Activated CD8-positive, alpha-beta memory T cell treated with anti-CD3 and anti-CD28 coated beads for 24 hours (primary cell): Measurements from ENCODE around the gene FOXP1.

Experiments
- DNase-seq: peaks from one replicate; pipeline ENCODE4 v3.0.0-alpha.2; 2020

Gene FOXP1

DNA sequence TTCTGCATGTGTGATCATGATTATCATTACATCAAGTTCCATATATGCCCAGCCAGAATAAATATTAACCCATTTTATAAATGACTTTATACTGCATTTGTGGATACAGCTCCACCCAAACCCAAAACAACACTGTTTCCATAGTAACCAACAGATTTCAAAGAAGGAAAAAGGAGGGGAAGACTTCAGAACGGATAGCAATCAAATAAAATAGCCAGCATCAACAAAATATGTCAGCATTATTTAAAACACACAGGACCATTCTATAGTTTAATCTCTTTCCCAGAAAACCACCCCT, 114.4 kb downstream of the FOXP1 start:
- DNase-seq: no peak

DNA sequence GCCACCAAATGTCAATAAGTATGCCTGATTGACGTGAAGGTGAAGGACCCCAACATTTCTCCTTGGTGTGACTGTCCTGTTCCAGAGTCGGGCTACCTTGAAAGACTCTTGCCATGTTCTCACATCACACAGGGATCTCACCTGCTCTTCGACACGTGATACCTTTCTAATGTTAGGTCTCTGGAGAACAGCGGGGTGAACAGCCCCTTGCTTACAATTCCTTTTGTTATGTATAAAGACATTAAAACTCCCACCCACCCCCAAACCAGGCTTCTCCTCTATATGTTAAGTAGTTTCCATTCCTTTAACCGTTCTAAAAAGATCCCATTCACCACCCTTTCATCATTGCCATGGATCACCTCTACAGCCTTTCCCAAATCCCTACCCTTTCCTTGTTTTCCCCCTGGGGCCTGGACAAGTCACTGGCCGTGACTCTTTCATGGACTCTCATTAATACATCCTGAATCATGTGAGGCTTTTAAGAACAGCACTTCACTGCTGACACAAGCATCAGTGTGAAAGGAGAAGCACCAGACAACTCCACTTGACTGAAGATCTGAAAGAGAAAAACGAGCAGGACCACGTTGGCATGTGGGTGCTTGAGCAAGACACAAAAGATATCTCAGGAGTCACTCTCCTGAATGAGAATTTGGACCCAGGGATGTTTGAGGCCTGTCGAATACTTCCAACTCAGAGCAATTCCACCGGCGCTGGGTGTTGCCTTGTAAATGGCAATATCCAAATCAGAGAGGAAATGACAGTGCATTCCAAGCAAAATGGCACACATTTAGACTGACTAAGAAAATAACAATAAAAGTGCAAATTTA, 115.0 kb downstream of the FOXP1 start:
- DNase-seq: no peak

GRCh38 chr3:71466483-71466882, 117.0 kb downstream of the FOXP1 start:
- DNase-seq: no peak

- no peak for DNase-seq
These were observed 118.0 kb downstream of the FOXP1 start for GRCh38 chr3:71465371-71466036.

- no peak for DNase-seq
These were observed 118.9 kb downstream of the FOXP1 start for GRCh38 chr3:71464613-71465012.

- no peak for DNase-seq
These were observed 119.9 kb downstream of the FOXP1 start for GRCh38 chr3:71463617-71464016.

GRCh38 chr3:71462586-71462985, 120.9 kb downstream of the FOXP1 start:
- DNase-seq: no peak

GRCh38 chr3:71461749-71462483, 121.6 kb downstream of the FOXP1 start:
- DNase-seq: no peak

GRCh38 chr3:71461114-71461513, 122.4 kb downstream of the FOXP1 start:
- no peak for DNase-seq

DNA sequence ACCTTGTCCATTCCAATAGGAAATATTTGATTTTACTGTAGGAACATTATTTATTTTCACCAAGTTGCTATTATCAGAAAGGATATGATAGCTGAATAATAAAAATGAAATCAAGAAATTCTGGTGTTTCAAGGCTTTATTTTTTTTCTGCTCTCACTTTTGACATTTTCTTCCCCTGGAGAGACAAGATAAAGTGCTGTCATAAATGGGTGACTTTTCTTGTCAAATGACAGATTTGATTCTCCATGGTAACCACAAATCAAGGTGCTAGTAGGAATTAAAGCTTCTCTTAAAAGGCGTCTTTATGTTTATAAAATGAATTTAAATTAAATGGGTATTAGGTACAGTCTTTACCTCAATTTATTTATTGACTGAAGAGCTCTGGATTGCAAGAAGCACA, 124.6 kb downstream of the FOXP1 start:
- DNase-seq: no peak

- no peak for DNase-seq
These were observed 126.7 kb downstream of the FOXP1 start for GRCh38 chr3:71456826-71457225.

GRCh38 chr3:71456156-71456555, 127.4 kb downstream of the FOXP1 start:
- DNase-seq: no peak

- DNase-seq: no peak
These were observed 128.8 kb downstream of the FOXP1 start for GRCh38 chr3:71454512-71455403.

- DNase-seq: no peak
These were observed 129.6 kb downstream of the FOXP1 start for GRCh38 chr3:71453822-71454511.

DNA sequence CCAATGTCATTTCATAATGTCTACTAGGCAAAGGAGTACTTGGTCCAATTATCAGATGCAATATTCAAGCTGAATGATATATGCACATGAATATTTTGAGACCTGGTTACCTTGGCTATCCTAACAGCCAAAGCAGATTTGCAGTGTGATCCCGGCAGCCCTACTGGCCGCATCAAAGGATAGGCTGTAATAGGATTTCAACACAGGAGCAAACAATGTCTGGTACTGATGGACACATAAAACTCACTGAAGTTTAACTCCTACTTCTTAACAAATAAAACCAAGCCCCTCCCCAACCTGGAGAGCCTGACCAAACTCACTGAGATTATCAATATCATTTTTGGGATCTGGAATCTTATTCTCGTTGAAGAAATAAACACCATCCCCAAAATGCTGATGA, 130.2 kb downstream of the FOXP1 start:
- no peak for DNase-seq

- no peak for DNase-seq
These were observed 131.7 kb downstream of the FOXP1 start for GRCh38 chr3:71451812-71452211.

DNA sequence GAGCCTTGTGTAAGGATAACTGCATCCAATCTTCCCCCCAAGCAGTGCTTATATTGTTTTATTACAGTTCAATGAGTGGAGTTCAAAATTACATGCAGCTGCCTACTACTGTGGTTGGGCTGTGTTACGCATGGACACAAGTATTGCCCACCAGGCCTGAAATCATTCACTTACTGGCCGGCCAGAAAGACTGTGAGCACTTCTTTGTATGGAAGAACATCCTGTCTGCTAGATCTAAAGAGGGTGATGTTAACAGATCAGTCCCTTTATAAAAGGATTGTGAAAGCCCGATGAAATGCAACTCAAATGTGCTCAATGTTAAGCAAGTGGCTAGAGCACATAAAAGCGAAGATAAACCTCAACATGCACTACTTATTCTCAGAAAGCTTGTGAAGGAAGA, 132.5 kb downstream of the FOXP1 start:
- DNase-seq: peak; percentile 62

DNA sequence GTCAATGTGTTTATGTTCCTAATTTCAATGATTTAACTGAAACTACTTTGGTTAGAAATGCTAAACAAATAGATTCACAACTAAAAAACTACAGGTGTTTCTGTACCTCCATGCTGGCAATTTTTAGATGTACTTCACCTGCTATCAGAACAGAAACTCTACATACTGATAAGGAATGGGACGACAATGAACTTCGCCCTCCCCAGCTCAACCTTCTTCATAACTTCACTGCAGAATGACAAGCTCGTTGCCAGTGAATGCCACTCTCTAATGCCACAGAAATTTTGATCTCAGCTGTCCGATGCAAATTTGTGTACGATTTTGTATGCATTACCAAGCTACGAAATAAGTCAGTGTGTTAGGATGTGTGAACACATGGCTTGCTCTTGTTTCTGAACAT, 133.4 kb downstream of the FOXP1 start:
- no peak for DNase-seq

DNA sequence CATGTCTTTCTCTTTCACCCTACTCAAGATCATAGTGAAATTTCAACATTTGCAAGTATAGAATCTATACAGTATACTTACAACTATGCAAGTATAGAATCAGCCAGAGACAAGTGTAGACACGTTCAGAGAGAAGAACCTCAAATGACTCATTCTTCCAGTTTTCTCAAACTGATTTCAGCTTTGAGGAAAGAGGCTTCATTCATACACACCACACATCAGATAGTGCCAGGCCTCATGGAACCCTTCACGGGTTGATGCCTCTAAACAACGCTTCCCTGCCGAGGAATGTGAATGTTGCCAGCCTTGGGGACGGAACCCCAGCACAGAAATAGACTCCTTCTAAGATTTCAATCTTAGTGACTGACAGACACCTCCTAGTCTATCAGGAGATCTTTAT, 135.7 kb downstream of the FOXP1 start:
- peak; percentile 69 for DNase-seq

- DNase-seq: no peak
These were observed 136.3 kb downstream of the FOXP1 start for GRCh38 chr3:71447197-71447596.

- peak; percentile 55 for DNase-seq
These were observed 136.8 kb downstream of the FOXP1 start for GRCh38 chr3:71446734-71447133.

GRCh38 chr3:71446260-71446659, 137.3 kb downstream of the FOXP1 start:
- peak; percentile 54 for DNase-seq
